Ramos (cell line): ENCODE results near the gene PPIL6.

ENCODE experiments used
- in situ Hi-C: fragments of 300-500 bp; cut with MboI; formaldehyde crosslinking; loops from one replicate; pipeline ENCODE4 v1.14.3; 2022; ENCODE audit warnings: low sequenced_read_pairs; ENCODE audit not compliant: unreplicated experiment

The PPIL6 gene

DNA sequence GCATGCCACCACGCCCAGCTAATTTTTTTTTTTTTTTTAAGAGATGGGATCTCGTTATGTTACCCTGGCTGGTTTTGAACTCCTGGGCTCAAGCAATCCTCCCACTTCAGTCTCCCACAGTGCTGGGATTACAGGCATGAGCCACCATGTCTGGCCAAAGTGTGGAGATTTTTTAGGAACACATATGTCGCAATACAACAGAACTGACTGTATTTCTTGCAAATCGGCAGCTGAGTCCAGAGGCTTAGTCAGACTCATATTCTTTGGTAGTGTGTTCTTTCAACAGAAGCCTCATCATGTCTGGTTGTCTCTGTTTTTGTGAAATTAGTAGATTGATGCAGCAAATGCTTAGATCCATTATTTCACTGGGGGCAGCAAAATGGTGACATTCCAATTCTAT lies 34.2 kb downstream of the PPIL6 start:
- in situ Hi-C loops: no loop called here

DNA sequence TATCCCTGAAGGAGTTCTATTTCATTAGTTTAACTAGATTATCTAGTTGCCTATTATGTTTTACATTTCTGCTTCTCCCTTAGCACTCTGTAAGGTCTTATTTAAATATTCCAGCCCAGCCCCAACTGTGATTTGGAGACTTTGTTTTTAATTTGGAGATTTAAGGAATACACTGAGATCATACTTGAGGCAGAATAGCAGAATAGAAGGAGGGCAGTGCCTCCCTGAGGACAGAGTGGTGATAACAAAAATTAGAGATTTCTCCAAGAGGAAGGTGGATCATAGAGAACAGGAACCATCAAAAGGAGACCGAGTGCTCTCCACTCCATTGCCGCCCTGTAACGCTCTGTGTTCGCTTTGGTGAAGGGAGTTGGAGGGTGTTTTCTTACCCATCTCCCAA lies 43.4 kb downstream of the PPIL6 start:
- in situ Hi-C loops: loop anchor here (25.0 kb wide), 2 partner anchors 210 to 860 kb away; no protein-coding TSS in a partner anchor

DNA sequence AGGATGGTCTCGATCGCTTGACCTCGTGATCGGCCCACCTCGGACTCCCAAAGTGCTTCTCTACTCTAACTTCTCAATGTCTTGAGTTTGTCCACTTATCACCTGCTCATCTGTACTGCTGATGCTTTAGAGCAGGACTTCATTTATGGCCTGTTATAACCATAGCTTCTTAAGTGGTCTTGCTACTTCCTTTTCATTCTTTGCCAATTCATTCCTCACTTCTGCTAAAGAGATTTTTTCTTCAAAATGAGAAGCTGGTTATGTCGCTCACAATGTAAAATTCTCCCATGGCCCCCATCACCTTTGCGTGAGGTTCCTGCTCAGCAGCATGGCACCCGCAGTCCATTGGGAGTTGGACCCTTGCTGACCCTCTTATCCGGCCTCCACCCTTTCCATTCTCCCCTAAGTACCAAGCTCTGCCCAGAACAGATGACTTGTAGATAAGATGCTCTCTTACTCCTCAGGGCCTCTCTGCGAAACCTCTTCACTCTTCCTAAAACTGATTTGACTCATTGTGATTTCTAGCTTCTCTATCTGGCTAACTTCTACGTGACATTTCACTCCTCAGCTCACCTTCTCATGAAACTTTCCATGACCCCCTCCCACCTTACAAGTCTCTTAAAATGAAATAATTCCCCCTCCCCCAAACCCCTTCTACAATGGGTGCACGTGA lies 44.2 kb downstream of the PPIL6 start:
- in situ Hi-C loops: loop anchor here (25.0 kb wide), 2 partner anchors 209 to 859 kb away; no protein-coding TSS in a partner anchor

DNA sequence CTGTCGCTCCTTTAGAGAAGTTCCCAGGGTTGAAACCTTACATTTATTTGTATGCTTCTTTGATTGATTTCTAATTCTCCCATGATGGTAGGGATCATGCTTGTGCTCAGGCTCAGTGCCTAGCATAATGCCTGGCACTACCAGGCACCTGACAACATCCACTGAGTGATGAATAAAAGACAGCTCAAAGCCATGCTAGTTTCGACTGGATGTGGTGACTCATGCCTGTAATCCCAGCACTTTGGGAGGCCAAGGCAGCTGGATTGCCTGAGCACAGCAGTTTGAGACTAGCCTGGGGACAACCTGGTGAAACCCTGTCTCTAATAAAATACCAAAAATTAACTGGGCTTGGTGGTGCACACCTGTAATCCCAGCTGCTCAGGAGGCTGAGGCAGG lies 46.5 kb downstream of the PPIL6 start:
- in situ Hi-C loops: loop anchor here (25.0 kb wide), 2 partner anchors 207 to 857 kb away; no protein-coding TSS in a partner anchor

DNA sequence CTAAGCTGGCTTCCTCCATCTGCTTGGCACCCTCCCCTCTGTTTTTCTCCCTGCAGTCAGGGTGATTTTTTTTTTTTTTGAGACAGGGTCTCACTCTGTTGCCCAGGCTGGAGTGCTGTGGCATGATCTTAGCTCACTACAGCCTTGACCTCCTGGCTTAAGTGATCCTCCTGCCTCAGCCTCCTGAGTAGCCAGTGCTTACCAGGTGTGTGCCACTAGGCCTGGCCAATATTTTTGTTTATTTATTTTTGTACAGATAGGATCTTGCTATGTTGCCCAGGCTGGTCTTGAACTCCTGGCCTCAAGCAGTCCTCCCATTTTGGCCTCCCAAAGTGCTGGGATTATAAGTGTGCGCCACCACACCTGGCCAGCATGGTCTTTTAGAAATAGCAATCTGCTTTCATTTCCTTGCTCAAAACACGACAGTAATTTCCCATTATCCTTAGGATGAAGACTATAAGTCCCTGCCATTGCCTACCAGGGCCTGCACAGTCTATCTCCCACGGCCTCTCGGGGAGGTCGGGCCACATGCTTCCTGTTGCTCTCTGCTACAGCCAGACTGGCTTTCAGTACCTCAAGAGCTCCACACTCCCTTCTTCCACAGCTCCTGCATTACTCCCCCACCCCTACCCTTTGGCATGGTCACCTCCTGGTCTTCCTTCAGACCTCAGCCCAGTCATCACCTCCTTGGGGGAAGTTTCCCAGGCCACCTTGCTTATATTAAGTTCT lies 47.1 kb downstream of the PPIL6 start:
- in situ Hi-C loops: loop anchor here (25.0 kb wide), 2 partner anchors 206 to 856 kb away; no protein-coding TSS in a partner anchor

DNA sequence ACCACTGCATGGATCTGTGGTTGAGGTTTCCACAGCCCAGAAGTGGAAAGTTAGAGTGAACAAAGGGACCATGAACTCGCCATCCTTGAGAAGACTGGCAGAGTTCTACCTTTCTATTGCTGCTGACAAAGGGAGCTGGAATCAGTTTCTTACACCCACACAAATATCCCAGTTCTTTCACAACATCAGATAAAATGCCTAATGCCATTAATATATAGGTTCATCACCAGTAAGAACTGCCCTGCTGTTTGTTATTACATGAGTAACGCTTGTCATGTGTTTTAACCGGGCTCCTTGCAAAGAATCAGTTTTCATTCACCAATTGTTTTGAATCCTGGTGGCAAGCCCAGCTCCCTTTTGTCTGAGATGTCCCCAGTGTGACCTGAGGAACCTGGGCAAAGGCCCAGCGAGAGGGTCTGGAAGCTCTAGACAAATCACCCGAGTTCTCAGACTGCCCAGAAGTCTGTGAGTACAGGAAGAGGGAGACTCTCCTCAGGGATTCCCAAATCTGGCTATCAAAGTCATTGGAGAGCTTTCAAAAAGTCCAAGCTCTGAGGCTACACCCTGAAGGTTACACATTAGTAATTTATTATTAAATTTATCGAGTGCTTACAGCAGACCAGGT lies 50.7 kb downstream of the PPIL6 start:
- in situ Hi-C loops: loop anchor here (25.0 kb wide), 2 partner anchors 202 to 852 kb away; no protein-coding TSS in a partner anchor

DNA sequence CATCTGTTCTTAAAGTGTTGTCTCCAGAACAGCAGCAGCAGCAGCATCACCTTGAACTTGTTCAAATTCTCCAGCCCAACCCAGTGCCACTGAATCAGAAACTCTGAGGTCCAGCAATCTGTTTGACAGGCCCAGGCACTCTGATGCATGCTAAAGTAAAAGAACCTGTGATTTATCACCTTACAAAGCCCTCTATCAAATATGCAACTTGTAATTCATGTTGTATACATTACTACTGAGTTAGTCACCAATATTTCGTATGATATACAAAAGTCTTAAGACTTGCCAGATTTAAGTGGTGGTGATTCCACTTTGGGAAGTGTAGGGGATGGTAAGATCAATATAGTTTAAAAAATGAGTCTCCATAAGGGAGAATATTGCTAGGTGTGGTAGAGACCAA lies 52.2 kb downstream of the PPIL6 start:
- in situ Hi-C loops: loop anchor here (25.0 kb wide), 2 partner anchors 201 to 851 kb away; no protein-coding TSS in a partner anchor

DNA sequence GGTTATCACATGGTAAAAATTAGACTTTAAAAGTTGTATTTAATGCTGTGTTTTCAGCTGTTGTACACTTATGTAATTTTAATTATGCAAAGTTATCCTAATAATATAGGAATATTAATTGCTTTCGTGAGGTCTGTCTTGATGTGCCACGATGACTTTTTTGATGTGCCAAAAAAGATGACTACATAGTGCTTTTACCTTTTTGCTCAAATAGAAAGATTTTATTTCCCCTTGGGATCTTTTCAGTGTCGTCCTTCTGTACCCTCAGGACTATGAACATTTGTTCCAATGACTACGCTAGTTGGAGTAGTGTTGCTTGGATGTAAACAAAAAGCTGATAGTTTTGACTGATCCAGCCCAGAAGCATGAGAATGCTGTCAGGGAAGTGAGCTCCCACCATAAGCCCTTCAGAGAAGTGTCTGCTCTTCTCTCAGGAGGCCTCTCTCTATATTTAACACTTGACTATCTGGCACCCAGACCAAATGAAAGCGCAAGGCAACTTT lies 56.9 kb downstream of the PPIL6 start:
- in situ Hi-C loops: loop anchor here (25.0 kb wide), 2 partner anchors 196 to 846 kb away; no protein-coding TSS in a partner anchor

DNA sequence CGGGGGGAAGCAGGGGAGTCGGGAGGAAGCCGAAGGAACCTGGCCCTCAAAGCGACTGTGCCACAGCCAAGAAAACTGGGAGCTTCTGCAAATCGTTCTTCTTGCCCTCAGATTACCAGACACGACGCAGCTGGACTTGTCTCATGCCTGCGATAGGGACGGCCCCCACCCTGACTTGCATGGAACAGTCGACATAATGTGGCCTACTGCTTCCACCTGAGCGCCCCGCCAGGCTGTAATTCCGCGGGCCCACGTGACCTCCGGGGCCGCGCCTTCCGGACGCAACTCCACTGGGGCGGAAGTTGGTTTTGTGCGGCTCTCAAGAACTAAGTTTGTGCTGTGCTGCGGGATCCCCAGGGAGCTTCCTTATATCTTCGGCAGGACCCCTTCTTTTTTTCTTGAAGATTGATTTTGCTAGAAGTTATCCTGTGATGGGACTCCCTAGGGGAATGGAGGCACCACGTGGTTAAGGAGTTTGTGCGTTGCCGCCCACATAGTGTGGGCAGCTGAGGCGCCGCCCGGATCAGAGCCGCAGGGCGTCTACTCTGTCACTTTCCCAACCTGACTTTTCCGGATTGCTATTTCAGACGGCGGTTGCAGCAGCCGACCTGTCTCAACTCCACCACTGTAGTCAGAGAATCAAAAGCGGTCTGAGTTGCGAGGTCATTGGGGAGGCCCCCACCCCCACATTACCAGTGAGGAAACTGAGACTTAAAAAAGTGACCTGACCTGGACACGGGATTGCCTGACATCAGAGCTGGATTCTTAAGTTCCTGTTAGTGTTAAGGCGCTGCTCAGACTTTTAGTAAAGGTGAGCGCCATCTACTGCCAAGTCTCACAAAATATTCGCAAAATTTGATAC lies 57.6 kb downstream of the PPIL6 start:
- in situ Hi-C loops: loop anchor here (25.0 kb wide), 2 partner anchors 196 to 846 kb away; no protein-coding TSS in a partner anchor

DNA sequence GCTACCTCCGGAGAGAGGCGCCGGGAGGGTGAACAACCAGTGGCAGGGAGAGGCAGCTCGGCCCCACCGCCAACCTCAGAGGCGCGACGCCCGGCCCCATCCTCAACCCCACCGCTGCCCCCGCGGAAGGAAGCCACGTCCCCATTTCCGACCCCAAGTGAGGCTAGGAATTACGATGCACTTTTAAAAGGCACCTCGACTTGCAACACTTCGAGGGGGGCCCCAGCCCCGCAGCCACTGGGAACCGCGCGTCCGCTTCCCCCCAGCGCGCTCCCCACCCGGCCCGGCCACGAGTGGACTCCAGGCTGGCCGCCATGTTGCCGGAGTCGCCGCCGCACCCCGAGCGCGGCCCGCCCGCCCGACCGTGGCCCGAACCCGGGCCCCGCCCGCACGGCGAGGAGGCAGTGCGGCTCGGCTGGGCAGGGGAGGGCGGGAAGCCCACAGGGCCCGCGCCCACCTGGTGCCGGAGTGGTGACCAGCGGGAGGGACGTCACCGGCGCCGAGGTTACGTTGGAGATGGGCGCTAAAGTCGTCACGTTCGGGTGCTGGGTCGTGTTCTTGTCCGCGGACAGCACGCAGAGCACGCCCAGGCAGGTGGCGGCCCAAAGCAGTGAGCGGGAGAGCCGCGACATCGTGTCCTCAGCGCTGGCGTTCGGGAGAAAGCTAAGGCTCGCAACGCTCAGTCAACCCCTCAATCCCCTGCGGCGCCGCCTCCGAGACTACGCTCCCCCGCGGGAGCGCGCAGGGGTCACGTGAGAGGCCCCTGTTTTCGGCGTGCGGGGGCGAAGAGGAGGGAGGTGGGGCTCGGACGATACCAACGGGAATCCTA lies 58.5 kb downstream of the PPIL6 start, which contains the start of gene CD164:
CD164 (minus strand) TSS at position 721 of the 829 bp plus-strand sequence; CDS start at position 632, 89 bp downstream.
- in situ Hi-C loops: loop anchor here (25.0 kb wide), 2 partner anchors 195 to 845 kb away; no protein-coding TSS in a partner anchor

DNA sequence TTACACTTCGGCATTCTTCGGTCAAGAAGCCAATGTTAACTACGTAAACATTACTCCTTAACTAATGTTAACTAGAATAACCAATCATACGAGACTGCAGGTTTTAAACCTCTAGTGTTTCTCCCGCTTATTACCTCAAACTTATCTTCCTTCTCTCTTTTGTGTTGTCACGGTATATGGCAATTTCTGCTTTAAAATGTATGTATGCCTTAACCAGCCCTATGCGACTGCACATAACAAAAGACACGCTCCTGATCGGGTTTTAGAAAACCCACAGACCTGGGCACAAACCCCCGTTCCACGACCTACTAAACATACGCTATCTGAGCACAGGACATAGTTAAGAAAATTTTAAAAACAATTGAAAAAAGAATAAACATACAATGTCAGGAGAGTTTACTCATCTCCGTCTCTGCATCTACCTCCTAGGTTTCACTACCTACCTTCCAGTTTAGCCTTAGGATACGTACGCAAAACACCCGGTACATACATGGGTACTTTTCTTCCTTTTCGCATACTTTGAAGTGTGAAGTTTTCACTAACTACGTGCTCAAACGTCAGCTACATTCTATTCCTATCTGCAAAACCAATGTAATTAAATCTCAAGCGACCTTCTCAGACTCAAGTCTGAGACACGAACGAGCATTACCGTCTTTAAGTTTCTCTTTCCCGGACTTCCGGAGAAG lies 59.2 kb downstream of the PPIL6 start:
- in situ Hi-C loops: loop anchor here (25.0 kb wide), 2 partner anchors 194 to 844 kb away; no protein-coding TSS in a partner anchor

DNA sequence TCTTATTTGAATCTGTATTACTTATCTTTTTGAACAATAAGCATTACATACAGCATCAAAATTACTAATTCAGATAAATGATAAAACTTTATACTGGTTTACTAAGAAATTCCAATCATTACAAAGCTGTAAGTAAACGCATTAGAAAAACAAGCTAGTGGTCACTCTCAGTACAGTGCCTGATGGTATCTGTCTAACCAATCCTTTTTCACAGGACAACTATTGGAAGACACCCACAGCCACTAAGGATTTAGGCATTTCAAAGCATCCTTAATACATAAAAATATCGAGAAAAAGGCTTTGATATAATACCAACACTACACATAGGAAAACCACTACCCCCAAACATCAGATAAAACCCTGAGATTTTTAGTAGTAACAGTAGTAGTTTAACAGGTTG lies 60.7 kb downstream of the PPIL6 start:
- in situ Hi-C loops: loop anchor here (25.0 kb wide), 2 partner anchors 192 to 842 kb away; no protein-coding TSS in a partner anchor

DNA sequence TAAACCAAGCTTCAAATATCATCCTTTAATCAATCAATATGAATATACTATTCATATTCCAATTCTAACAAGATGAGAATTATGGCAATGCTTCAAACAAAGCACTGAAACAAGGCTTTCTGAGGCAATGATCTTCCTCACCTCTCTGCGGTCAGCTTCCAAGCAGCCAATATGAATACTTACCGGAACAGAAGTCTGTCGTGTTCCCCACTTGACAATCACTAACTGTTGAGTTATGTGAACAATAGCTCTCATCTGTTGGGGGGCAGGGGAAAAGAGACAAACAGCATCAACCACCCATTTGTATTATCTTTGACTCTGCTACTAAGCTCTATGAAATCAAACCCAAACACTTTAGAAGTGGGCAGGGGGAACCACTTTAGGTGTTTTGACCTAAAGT lies 62.7 kb downstream of the PPIL6 start:
- in situ Hi-C loops: loop anchor here (25.0 kb wide), 2 partner anchors 190 to 840 kb away; no protein-coding TSS in a partner anchor

DNA sequence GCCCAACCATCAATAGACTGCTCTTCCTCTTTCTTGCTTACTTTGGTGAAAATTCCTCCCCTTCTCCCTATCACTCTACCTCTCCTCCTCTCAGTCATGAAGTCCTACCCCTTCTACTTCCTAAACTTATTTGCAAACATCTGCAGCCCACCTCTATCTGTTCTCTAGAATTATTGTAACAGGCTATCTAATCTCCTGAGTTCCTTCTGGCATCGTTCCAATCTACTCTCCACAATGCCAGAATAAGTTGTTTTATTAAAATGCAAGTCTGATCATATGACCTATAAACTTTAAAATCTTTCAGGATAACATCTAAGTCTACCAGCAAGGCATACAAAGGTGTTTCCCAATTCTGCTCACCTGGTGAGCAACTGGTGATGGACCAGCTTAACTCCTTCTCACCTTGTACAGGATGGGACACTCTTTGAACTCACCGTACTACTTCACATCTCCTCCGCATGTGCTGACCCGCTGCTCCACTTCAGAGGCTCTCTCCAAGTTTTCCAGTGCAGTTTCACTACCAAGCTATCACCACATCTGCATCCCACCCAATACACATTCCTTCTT lies 66.0 kb downstream of the PPIL6 start:
- in situ Hi-C loops: no loop called here

DNA sequence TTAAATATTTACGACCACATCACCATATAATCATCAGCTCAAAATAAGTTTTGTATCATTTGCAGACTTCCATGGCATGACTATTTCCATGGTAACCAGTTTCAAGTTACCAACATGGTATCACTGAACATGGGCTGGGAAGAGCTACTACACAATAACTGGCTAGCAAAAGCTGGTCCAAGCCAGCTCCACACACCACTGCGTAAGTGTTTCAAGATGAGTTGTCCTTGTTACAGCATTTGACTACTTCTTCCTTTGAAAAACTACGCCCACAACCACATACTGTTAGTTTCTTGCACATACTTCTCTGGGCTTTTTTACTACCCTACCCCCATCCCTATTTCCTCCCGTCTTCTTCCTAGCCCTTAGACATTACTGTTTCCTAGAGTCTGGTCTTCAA lies 66.7 kb downstream of the PPIL6 start:
- in situ Hi-C loops: no loop called here

DNA sequence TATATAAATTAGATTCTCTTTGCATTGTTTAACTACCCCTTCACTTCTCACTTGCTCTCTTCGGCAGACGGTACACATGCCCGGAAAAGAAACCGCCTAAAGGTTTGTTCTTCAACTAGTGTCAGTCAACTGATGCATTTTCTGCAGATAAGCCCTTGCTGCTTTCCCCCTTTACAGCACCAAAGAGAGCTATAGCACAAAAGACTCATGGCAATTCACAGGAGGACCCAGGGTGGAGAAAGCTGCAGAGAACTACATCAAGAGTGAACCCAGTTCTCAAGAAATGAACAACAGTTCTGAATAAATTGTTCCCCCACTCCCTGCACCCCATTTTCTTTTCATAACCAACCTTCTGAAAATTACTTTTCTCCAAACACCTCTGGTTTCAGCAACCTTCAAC lies 67.1 kb downstream of the PPIL6 start:
- in situ Hi-C loops: no loop called here

DNA sequence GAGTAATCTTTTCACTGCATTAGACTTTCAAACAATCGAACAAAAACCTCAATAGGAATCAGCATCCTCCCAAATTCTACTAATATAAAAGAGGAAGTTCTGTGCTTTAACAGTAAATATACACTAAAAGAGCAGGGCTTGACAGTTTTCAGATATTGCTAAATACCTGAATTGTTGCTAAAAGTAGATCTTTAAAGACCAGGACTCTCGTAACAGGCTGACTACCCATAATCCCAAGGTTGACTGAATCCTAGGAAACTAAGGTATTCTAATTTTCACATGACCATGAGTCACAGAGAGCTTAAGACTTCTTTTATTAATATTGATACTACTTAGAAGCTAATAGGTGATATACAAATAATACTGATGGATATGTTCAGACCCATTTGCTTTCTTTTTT lies 68.3 kb downstream of the PPIL6 start:
- in situ Hi-C loops: no loop called here

DNA sequence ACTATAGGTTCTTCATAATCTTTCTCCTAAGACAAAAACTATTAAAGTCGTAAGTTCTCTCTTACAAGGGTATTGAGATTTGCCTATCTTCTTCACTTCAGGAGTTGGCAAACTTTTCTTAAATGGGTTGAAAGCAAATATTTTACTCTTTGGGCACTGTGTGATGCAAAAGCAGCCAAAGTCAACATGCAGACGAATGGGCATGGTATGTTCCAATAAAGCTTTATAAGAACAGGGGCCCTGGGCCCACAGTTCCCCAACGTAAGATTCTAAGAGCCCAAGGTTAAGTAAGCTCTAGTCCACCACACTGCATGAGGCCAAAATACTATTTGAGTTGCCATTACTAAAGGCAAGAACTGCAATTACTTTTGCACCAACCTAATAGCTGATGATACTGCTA lies 69.6 kb downstream of the PPIL6 start:
- in situ Hi-C loops: no loop called here
